HPDE6-E6E7 (cell line): ENCODE measurements around the gene C1QL2.

ENCODE experiments used
- DNase-seq: peaks from one replicate; pipeline ENCODE4 v3.0.0; 2011; ENCODE audit warnings: missing footprints; ENCODE audit errors: extremely low spot score

C1QL2 gene

GRCh38 chr2:119137502-119137901, 21.0 kb downstream of the C1QL2 start:
- no peak for DNase-seq

- no peak for DNase-seq
Measured at GRCh38 chr2:119136872-119137271, 21.7 kb downstream of the C1QL2 start.

DNA sequence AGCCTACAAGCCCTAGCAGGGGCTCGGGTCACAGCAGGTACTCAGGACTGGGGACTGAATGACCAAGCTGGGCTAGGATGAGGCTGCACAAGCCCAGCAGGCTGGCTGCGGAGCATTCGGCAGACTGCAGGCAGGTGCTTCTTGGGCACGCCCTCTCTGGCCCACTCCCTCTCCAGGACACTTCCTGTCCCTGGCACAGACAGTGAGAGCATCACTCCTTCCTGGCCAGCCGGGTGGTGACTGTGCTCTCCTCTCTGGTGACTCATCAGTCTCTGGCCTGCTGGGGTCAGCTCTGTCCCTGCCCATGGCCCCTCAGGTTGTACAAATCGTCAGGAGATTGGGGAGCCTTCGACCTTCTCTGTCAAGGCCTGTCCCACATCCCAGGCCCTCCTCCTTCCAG, 22.5 kb downstream of the C1QL2 start:
- no peak for DNase-seq

GRCh38 chr2:119134775-119135174, 23.8 kb downstream of the C1QL2 start:
- no peak for DNase-seq

DNA sequence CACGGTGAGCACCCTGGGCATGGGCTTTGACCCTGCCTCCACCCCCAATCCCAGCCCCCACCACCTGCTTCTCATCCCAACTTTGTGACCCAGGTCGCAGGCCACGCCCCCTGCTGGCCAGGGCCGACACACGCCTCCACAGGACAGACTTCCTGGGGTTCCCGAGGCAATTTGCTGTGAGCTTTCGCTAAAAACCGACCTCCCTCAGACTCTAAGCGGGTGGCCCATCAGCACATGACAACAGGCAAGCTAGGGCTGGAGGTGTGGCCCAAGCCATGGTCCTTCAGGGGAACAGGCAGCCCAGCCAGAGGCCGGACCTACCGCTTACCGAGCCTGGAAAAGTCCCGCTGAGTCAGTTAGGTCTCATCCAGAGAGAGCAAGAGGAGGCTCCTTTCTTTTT, 31.9 kb downstream of the C1QL2 start:
- DNase-seq, result peak; percentile 26

DNA sequence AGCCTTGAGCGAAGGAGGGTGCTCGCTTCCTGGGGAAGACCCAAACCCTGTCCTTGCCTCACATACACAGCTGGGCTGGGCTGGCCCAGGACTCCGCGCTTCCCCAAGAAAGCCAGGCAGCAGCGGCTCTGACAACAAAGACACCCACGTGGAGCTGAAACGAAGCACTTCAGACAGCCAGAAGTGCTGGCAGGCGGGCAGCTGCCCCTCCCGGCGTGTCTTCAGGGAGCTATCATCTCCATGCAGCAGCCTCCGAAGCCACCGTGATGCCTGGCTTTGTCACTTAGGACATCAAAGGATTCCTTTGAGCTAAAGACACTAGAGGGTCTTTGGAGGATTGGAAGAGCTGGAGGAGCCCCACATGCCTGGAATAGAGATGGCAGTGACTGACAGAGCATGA, 35.2 kb downstream of the C1QL2 start:
- DNase-seq, result no peak

- no peak for DNase-seq
Measured at GRCh38 chr2:119122663-119123062, 35.9 kb downstream of the C1QL2 start.

DNA sequence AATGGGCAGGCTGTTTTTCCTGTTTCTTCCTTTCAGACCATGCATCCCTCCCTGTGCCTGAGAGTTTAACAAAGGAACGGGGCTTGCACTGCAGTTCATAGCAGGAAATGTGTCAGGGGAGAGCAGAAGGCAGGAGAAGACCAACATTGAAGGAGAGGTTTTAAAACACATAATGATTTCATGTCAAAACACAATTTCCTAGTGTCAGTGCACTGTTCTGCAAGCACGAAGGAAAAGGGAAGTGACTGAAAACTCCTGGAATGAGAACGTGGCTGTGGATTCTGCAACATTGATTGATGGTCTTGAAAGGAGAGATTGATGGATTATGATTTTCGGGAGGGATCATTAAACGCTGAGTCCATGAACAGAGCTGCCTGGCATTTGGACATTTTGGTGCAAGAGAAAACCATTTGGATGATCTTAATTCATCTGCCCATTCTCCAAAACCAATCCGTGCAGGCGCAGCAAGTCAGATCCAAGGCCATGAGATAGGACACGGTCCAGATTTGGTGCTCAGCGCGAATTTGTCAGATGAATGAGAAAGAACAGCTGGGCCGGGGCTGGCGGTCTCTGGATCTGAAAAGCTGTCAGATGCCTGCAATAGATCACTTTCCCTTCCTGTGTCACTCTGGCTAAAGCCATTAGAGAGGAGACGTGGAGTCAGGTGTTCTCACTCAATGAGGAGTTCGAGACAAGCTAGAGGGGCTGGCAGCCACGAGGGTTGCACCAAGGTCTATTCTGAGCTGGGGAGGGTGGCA, 38.4 kb downstream of the C1QL2 start:
- DNase-seq, result no peak

- DNase-seq, result no peak
Measured at GRCh38 chr2:119119076-119119785, 39.3 kb downstream of the C1QL2 start.

- no peak for DNase-seq
Measured at GRCh38 chr2:119117891-119118882, 40.4 kb downstream of the C1QL2 start.

GRCh38 chr2:119117408-119117807, 41.1 kb downstream of the C1QL2 start:
- no peak for DNase-seq

DNA sequence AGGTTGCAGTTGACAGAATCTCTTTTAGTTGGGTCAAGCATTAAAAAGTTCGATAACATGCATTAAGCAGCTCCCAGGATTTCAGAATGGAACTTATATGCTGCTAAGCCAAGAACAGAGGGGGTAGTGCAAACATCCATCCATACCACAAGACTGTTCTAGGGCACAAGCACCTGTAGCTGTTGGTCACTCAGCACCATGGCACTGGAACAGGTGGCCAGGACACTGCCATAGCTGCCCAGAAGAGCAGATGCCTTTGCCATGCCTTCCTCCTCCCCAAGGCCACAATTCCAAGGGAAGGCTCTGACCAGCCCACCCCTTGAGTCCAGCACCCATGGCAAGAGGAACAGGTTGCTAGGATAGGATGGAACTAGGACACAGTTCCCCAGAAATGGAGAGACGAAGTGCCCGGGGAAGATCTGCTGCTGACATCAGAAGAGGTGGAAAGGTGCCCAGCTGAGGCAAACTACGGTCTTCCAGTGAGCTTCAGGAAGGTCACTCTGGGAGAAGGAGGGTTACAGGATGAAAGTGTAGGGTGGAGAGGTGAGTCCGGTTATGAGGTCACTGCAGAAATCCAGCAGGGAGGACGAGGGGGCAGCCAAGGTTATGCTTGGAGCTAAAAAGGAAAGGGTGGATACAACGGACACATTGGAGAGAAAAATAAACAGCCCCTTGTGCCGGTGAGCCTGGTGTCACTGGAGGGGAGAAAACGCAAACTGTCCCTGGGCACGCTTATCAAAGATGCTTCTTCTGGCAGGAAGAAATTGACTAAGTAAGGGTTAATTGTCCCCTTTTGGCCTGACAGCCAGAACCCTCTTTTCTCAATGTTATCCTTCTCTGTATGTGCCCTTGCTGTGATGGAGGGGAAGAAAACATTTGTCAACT, 41.9 kb downstream of the C1QL2 start:
- DNase-seq, result no peak

- no peak for DNase-seq
Measured at GRCh38 chr2:119114266-119114665, 44.3 kb downstream of the C1QL2 start.

DNA sequence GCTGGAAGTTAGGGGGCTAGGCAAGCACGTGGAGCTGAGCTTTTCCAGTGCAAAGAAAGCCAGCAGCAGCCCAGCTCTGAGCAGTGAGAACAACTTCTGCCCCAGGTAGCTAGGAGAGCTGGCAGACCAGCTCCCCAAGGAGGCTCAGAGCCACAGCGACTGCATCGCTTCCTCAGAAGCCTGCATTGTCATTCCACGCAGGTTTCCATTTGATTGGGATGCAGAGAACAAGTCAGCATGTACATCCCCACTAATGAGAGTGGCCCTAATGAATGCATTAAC, 45.1 kb downstream of the C1QL2 start:
- no peak for DNase-seq

- no peak for DNase-seq
Measured at GRCh38 chr2:119112770-119113488, 45.6 kb downstream of the C1QL2 start.

DNA sequence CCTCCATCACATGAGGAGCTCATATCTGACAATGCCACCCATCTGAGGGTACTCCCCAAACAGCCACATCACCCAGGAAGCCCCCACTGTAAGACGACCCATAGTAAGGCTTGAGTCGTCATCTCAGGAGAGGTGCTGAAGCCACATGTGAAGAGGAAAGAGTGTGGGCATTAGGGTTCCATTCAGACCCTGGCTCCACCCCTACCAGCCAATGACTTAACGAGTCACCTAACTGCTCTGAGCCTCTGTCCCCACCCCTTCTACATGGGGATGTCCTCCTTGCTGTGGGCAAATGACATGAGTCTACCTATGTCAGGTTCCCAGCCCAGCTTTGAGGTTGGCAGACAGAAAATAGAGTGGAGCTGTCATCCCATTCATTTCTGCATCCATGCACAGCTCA, 46.3 kb downstream of the C1QL2 start:
- no peak for DNase-seq

GRCh38 chr2:119111115-119111975, 47.2 kb downstream of the C1QL2 start:
- no peak for DNase-seq

DNA sequence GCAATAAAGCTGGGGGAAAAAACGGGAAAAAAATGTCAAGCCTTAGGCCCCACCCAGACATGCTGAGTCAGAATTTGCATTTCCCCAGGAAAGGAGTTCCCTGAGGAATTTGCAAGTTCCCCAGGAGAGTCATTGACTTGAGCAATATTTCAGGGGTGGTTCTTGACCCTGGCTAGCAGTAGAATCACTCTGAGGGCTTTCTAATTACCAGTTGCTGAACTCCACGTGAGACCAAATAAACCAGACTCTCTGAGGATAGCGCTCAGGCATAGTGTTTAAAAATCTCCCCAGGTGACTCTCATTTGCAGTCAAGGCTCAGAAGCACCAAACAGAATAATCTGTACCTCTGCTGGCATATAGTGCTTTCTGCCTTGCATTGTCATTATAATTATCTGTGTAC, 48.7 kb downstream of the C1QL2 start:
- no peak for DNase-seq

DNA sequence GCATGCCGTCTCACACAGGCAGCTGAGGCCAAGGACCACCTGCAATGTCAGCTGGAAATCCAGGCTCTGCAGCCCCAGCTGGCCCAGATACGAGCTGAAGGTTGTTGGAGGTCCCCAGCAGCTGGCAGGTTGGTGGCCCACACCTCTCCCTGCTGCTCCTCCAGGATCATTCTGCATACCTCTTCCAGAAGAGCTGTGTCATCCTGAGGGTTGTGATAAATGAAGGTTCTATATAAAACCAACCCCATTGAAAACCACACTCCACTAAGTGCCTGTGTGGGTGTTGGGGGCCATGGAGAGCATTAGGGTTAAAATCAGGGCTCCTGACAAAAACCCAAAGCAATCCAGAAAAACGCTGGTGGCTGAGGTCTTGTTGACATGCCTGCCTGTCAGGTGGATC, 50.4 kb downstream of the C1QL2 start:
- no peak for DNase-seq
